Measurements from ENCODE around the gene PARS2.

DNA sequence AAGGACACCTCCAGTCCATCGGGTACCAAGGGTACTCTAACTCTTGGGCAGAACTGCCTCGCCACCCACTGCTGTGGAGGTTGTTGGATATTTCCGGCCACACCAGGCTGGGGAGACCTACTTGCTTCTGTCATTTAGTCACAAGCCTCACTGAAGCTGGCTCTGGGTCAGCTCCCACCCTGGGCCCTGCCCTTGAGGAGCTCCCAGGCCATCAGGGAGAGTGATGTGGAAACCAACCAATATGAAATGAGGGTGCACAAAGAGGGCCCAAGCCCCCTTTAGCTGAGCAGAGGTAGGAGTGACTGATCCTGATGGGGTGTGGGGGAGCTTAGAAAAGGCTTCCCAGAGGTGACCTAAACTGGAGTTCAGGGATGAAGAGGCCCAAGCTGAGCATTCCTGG is 19.6 kb downstream of the PARS2 start:
- TF ChIP-seq EZH2 (IDR thresholded peaks at IDR 0.05; ENCODE audit: low read length), result no peak
- TF ChIP-seq, protein P1, sequence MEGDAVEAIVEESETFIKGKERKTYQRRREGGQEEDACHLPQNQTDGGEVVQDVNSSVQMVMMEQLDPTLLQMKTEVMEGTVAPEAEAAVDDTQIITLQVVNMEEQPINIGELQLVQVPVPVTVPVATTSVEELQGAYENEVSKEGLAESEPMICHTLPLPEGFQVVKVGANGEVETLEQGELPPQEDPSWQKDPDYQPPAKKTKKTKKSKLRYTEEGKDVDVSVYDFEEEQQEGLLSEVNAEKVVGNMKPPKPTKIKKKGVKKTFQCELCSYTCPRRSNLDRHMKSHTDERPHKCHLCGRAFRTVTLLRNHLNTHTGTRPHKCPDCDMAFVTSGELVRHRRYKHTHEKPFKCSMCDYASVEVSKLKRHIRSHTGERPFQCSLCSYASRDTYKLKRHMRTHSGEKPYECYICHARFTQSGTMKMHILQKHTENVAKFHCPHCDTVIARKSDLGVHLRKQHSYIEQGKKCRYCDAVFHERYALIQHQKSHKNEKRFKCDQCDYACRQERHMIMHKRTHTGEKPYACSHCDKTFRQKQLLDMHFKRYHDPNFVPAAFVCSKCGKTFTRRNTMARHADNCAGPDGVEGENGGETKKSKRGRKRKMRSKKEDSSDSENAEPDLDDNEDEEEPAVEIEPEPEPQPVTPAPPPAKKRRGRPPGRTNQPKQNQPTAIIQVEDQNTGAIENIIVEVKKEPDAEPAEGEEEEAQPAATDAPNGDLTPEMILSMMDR (optimal IDR thresholded peaks at IDR 0.05 in 1 of 3, IDR thresholded peaks at IDR 0.05 in 1 of 3, conservative IDR thresholded peaks at IDR 0.05 in 1 of 3; ENCODE audit: extremely low read depth in 1 of 3, insufficient read depth in 2 of 3, low read length in 3 of 3), result no peak
